ENCODE data around the gene BAG5.

Gene BAG5

GRCh38 chr14:103521951-103522563, 40.4 kb downstream of the BAG5 start:
- TF ChIP-seq EZH2phosphoT487 (conservative IDR thresholded peaks at IDR 0.05; ENCODE audit: low read length) (no peak), CTCF (IDR thresholded peaks at IDR 0.05; ENCODE audit: insufficient read depth, low read length, poor library complexity, severe bottlenecking) (no peak)
- Histone ChIP-seq H3K27ac (ENCODE audit: low read depth, low read length) (no peak overlapping the region), H3K9ac (ENCODE audit: low read length) (no peak overlapping the region), H3K9me3 (ENCODE audit: insufficient read depth, low read length) (no peaks in the 10 kb centered on the region), H3K4me2 (ENCODE audit: low read depth, low read length, poor library complexity, severe bottlenecking) (no peak overlapping the region), H3K36me3 (ENCODE audit: low read length) (no peaks in the 10 kb centered on the region), H3K9me2 (replicated peaks; ENCODE audit: insufficient read depth, low read length) (no peaks in the 10 kb centered on the region), H3K79me2 (ENCODE audit: insufficient read depth, low read length) (no peaks in the 10 kb centered on the region), H3K27me3 (ENCODE audit: low read length) (no peaks in the 10 kb centered on the region), H3F3A (ENCODE audit: insufficient read depth) (0 out of 2 replicates have a peak, but pooled peaks cover 8% of the 10 kb centered on the region), H4K20me1 (ENCODE audit: low read depth, low read length) (no peaks in the 10 kb centered on the region), H2AFZ (ENCODE audit: low read depth, low read length, severe bottlenecking) (no peak overlapping the region), H3K4me3 (ENCODE audit: insufficient read depth, low read length, poor library complexity, severe bottlenecking) (no peak overlapping the region)

DNA sequence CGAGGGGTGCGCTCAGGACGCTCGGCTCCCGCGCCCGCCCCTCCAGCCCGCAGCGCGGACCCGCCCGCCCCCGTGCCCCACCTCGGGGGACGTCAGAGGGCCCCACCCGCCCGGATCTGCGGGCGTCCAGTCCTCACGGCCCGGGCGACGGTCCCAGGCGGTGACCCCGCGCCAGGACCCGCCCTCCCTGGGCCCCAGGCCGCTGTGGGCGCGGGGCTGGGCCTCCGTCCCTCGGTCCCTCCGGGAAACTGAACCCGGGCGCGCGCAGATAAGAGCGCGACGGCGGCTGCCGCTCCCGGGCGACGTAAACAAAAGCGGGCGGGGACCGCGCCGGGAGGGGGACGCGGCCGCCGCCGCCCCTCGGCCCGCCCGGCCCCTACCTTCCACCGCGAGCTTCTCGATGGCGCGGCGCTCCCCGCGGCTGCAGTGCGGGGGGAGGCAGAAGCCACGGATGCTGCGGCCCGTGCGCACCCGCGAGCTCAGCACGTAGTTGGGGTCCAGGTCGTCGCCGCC, 41.0 kb downstream of the BAG5 start:
- Histone ChIP-seq H3K9me3 (ENCODE audit: insufficient read depth, low read length) (no peaks in the 10 kb centered on the region), H3K27ac (ENCODE audit: low read depth, low read length) (no peak overlapping the region), H3K36me3 (ENCODE audit: low read length) (no peaks in the 10 kb centered on the region), H3K9ac (ENCODE audit: low read length) (peak overlapping the region; percentile 42; the same call in 1 of the 2 replicates), H3K9me2 (replicated peaks; ENCODE audit: insufficient read depth, low read length) (no peaks in the 10 kb centered on the region), H3K27me3 (ENCODE audit: low read length) (no peaks in the 10 kb centered on the region), H2AFZ (ENCODE audit: low read depth, low read length, severe bottlenecking) (no peak overlapping the region), H3K4me2 (ENCODE audit: low read depth, low read length, poor library complexity, severe bottlenecking) (peak overlapping the region; percentile 61), H3F3A (ENCODE audit: insufficient read depth) (0 out of 2 replicates have a peak, but pooled peaks cover 8% of the 10 kb centered on the region), H4K20me1 (ENCODE audit: low read depth, low read length) (no peaks in the 10 kb centered on the region), H3K4me3 (ENCODE audit: insufficient read depth, low read length, poor library complexity, severe bottlenecking) (peak overlapping the region; percentile 55), H3K79me2 (ENCODE audit: insufficient read depth, low read length) (no peaks in the 10 kb centered on the region)
- TF ChIP-seq EZH2phosphoT487 (conservative IDR thresholded peaks at IDR 0.05; ENCODE audit: low read length) (no peak), CTCF (IDR thresholded peaks at IDR 0.05; ENCODE audit: insufficient read depth, low read length, poor library complexity, severe bottlenecking) (no peak)

- H4K20me1 ChIP-seq (ENCODE audit: low read depth, low read length), result no peaks in the 10 kb centered on the region
- peak overlapping the region; percentile 55 for H3K4me3 ChIP-seq (ENCODE audit: insufficient read depth, low read length, poor library complexity, severe bottlenecking)
- TF ChIP-seq CTCF (IDR thresholded peaks at IDR 0.05; ENCODE audit: insufficient read depth, low read length, poor library complexity, severe bottlenecking) (peak; percentile 51), EZH2phosphoT487 (conservative IDR thresholded peaks at IDR 0.05; ENCODE audit: low read length) (no peak)
- H3K9ac ChIP-seq (ENCODE audit: low read length), result peak overlapping the region; percentile 42
- H3K27ac ChIP-seq (ENCODE audit: low read depth, low read length), result no peak overlapping the region
- H3F3A ChIP-seq (ENCODE audit: insufficient read depth), result 0 out of 2 replicates have a peak, but pooled peaks cover 8% of the 10 kb centered on the region
- no peaks in the 10 kb centered on the region for H3K9me3 ChIP-seq (ENCODE audit: insufficient read depth, low read length)
- no peaks in the 10 kb centered on the region for H3K27me3 ChIP-seq (ENCODE audit: low read length)
- H3K9me2 ChIP-seq (replicated peaks; ENCODE audit: insufficient read depth, low read length), result no peaks in the 10 kb centered on the region
- H3K79me2 ChIP-seq (ENCODE audit: insufficient read depth, low read length), result no peaks in the 10 kb centered on the region
- H3K36me3 ChIP-seq (ENCODE audit: low read length), result no peaks in the 10 kb centered on the region
- peak overlapping the region; percentile 91 for H2AFZ ChIP-seq (ENCODE audit: low read depth, low read length, severe bottlenecking)
- H3K4me2 ChIP-seq (ENCODE audit: low read depth, low read length, poor library complexity, severe bottlenecking), result peak overlapping the region; percentile 61
Measured at GRCh38 chr14:103520657-103521437, 41.6 kb downstream of the BAG5 start.

All from SU-DHL-6 (cell line).